ENCODE results near the gene FABP6.
"Not testable (repeated sequence)": the region's sequence is repeated elsewhere in the genome, so short reads cannot be mapped to it uniquely, and the experiment has no call there.

The FABP6 gene

DNA sequence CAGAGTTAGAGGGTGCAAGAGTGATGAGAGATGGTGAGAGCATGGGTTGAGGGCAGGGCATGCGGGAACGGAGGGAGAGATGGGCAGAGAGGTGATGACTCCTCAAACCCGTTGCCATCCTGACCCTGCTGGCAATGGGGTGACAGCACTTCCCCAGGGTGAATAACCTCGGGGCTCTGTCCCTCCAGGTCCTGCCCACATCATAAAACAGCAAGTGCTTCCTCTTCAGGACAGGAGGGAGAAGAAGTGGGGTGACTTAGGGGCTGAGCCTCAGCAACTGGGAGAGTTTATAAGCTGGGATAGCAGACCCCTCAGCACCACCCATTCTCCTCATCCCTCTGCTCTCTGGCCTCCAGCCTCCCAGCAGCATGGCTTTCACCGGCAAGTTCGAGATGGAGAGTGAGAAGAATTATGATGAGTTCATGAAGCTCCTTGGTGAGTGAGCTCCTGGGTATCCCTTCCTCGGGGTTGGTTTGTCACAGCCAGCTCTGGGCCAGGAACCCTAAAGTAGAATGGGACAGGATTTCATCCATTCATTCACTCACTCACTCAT, at the start of gene FABP6:
Gene FABP6 (plus strand): TSS at position 317 of the 553 bp plus-strand sequence. CDS start 52 bp downstream, at position 369.
- no peak for DNase-seq

DNA sequence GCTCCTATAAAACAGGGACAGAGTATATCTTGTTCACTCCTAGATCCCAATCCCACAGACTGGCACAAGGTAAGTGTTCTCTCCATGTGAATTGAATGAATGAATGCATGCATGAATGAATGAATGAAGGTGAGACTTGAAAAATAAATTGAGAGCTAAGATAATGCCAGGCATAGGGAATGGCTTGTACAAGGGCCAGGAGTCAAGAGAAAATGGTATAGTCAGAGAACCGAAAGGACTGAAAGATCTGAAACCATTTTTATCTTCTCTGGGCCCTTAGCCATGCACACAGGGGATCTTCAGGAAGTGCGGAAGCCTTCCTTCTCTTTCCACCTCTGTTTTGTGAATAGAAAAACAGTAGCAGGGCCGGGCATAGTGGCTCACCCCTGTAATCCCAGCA, 48.4 kb upstream of the FABP6 start:
- DNase-seq, result no peak

DNA sequence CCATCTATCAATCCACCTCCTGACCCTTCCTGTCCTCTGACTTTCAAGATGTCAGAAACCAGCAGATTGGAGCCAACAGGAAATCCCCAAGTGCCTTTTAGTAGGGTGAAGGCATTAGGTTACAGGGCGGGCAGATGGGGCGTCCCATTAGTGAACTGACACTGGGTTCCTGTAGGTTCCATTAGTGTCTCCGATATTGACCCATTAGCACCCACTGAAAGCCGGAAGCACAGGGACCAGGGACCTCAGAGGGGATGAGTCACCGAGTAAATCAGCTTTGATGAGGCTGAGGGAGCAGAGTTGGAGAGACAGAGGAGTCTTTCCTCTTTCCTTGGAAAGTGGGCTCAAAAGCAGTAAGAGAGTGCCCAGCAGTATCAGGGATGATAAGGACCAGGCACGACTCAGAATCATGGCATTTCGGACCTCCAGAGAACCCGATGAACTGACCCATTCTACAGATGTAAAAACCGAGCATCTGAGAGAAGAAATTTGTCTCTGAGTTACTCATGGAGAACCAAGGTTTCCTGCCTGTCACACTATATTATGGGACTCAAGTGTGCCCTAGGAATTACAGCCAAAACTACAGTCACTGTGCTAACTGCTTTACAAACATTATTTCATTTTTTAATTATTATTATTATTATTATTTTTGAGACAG, 47.2 kb upstream of the FABP6 start:
- no peak for DNase-seq

- DNase-seq, result no peak
These were observed 46.2 kb upstream of the FABP6 start for GRCh38 chr5:160183075-160183474.

- no peak for DNase-seq
These were observed 43.5 kb upstream of the FABP6 start for GRCh38 chr5:160185626-160186360.

DNA sequence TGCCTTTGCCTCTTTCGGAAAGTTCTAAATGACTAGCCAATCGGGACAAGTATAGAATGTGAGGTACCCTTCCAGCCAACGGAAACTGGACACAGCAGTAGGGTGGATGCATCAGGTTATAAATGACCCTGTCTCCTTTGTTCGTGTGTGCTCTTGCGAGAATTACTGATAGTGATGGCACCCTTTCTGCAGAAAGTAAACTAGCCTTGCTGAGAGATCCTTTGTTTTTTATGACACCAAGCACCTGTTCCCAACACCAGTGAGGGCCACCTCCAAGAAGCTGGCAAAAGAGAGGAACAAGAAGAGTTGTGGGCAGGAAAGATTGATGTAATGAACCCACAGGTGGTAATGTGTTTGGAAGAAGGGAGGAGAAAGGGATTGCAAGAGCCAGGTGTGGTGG, 42.8 kb upstream of the FABP6 start:
- DNase-seq, result no peak

GRCh38 chr5:160187091-160187490, 42.2 kb upstream of the FABP6 start:
- no peak for DNase-seq

DNA sequence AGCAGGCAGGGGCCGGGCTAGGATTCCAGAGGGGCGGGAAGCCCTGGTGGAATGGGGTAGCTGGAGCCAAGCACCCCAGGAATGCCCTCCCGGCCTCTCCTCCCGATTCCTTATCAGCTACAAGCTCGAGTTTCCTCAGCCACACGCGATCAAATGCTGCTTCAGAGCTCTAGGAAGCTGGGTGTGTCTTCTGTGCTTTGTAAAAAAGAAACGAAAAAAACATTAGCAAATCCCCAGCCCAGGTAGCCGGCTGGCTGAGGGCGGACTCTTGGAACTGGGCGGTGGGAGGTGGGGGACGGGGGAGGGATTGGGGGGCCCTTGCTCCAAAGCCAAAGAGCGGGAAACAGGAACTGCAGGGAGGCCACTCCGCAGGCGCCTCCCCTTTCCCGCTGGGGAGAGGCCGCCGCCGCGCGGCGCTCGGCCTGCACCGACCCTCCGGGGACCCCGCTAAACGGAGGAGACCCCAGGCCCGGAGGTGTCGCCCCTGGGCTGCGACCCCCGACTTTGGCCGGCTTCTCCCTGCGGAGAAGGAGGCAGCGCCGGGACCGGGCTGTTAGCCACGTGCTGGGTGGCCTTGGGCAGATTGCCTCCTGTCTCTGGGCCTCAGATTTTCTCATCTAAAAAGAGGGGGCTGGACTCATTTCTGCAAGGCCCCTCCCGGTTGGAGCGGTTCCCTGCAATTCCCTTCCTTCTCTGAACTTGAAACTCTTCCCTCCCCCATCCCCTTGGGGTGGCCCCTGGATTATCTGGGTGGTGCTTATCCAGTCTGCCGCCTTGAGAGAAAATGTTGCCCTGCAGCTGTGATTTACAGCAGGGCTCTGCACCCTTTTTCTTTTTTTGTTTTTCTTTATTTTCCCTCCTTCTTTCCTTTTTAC, 40.9 kb upstream of the FABP6 start:
- DNase-seq, result no peak

DNA sequence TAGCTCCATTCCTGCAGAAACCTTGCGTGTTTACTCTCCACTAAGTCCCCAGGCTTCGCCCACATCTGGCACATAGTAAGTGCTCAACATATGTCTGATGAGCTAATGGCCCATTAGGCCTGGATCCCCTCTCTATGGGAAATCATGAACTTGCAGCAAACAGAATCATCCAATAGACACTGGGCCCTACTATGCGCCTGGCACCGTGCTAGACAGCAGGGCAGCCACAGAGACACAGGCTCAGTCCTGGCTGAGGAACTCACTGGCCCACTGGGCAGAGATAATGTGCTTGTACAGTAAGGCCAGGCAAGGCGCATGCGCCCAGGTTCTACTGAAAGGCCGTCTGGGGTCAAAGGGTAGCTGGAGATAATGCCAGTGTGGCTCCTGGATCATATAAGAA, 36.9 kb upstream of the FABP6 start:
- DNase-seq, result no peak

DNA sequence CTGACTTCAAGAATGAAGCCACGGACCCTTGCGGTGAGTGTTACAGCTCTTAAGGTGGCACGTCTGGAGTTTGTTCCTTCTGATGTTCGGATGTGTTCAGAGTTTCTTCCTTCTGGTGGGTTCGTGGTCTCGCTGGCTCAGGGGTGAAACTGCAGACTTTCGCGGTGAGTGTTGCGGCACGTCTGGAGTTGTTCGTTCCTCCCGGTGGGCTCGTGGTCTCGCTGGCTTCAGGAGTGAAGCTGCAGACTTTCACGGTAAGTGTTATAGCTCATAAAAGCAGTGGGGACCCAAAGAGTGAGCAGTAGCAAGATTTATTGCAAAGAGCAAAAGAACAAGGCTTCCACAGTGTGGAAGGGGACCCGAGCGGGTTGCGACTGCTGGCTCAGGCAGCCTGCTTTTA, 36.2 kb upstream of the FABP6 start:
- DNase-seq, result not testable (repeated sequence)

GRCh38 chr5:160193790-160194189, 35.5 kb upstream of the FABP6 start:
- not testable (repeated sequence) for DNase-seq

DNA sequence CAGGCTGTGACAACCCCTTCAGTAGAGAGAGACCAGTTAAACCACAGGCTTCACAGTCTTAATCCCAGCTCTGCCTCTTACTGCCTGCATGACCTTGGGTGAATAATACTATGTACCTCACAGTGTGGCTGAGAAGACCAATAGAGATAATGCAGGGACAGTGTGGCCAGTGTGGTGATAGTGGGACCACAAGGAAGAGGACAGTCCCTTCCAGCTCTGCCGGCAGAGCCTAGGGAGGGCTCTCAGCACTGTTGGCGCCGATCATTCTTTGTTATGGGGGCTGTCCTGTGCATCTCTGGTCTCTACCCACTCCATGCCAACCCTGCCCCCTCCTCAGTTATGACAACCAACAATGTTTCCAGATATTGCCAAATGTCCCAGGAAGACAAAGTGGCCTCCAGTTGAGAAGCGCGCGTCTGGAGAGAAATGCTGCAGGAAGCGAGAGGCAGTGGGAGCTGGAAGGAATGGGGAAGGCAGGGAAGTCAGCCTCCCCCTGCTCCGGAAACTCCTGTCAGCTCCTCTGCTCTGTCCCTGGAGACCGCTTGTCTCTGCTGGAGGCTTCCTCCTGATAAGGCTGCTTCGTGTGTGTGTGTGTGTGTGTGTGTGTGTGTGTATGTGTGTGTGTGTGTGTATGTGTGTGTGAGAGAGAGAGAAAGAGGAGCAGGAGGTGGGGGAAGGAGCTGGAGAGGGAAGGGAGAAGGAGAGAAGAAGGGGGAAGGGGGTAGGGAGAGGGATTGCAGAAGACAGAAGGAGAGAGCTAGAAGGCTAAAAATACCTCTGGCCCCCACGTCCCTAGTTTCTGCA, 31.8 kb upstream of the FABP6 start:
- DNase-seq, result no peak

- DNase-seq, result no peak
These were observed 31.2 kb upstream of the FABP6 start for GRCh38 chr5:160198146-160198545.

DNA sequence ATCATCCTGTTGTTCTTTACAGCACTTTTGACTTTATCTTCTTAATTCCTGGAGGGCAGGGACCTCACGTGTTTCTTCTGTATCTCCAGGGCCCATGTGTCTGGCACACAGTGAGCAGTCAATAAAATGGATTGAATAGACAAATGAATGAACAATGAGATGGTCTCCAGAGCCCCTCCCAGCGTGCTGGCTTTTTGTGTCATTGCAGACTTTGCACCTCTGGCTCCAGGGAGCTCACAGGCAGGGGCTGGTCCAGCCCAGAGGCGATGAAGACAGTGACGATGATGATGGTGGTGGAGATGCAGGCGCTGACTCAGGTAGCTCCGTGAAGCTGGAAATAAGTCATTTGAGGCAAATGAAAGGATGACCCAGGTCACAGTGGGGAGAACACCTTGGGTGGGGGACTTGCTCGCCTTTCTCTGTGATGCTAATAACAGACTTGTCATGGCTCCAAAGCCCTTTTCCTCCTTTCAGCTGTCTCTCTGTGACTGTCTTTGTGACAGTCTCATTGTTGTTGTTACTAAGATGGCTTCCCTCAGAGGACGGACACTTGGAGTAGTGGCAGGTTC, 30.4 kb upstream of the FABP6 start:
- no peak for DNase-seq

DNA sequence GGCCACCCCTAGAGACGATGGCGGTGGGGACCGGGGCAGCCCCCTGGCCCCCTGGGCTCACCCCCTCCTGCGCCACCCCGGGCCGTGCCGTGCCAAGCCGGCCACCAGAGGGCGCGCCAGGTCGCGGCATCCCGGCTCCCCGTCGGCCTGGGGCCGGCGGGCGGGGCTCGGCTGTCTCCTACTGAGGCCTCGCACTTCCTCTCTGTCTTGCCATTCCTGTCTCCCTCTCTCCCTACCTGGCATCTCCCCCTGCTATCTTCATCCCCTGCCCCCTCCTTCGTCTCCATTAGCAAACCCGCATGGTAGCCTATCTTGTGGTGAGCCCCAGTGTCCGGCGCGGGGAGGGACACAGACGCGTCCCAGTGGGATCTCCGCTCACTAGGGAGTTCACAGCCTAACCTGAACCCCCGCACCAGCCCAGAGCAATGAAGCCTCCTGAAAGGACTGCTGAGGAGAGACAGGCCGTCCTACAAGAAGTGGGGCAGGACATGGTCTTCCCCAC, 29.8 kb upstream of the FABP6 start:
- DNase-seq, result peak; percentile 38

GRCh38 chr5:160207061-160207460, 22.2 kb upstream of the FABP6 start:
- DNase-seq, result no peak

GRCh38 chr5:160209917-160210316, 19.4 kb upstream of the FABP6 start:
- no peak for DNase-seq

DNA sequence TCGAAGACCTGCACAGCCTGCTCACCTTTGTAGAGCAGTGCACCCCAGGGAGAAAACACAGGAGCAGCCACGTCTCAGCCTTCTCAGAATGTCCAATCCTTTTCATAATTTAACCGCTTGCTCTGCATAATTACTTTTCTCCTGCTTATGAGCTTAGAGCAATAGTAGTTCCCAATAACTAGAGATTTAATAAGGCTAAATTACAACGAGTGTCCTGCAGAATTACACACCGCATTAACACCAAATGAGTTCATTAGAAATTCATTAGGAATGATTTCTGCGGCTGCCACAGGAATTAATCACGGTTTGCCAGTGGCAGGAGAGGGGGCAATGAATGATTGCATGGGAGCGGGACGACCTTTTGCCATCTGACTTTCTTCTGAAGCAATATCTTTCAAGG, 18.7 kb upstream of the FABP6 start:
- no peak for DNase-seq

DNA sequence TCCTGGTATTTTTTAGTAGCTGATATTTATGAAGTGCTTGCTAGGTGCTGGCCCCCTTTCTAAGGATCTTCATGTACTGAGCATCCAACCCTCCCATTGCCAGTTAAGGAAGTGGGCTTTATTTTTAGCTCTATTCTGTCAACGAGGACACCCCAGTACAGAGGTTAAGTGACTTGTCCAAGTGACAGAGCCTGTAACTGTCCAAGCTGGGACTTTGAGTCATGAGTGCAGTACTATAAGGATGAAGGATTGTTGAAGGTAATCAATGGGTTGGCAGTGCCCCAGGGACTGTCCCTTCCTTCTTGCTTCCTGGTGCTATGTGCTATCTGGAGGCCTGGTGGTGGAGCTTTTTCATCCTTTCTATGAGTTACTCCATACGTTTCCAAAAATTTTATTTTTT, 18.0 kb upstream of the FABP6 start:
- DNase-seq, result no peak

- no peak for DNase-seq
These were observed 15.8 kb upstream of the FABP6 start for GRCh38 chr5:160213537-160213936.

- DNase-seq, result no peak
These were observed 9.9 kb upstream of the FABP6 start for GRCh38 chr5:160219356-160219755.

- DNase-seq, result no peak
These were observed 8.2 kb upstream of the FABP6 start for GRCh38 chr5:160221082-160221481.

Data from stimulated activated naive CD4-positive, alpha-beta T cell treated with Interleukin-2 at 50 U/mL for 16 hours (primary cell).